Measurements from ENCODE around the gene ANKH. TPM values are rescaled to one million over a fixed set of nuclear protein-coding genes. Genes with fewer than 3 reads are reported as not detected.

Gene ANKH
- total and polyA plus RNA-seq, 2 of the 13 experiments (the other 11 are each of a cell fraction or from before 2014, with no cell fraction given): 25.0 to 36.0 TPM

- TF ChIP-seq SOX5 (CRISPR knock-in tag; IDR thresholded peaks at IDR 0.05; ENCODE audit: borderline replicate concordance): peak; percentile 28; the same call in 1 of the 2 replicates
- TF ChIP-seq LRRFIP1 (CRISPR knock-in tag; conservative IDR thresholded peaks at IDR 0.05): no peak
- TF ChIP-seq ETS1 (CRISPR knock-in tag; IDR thresholded peaks at IDR 0.05): no peak; the same call in 1 of the 2 replicates
- no peak for TF ChIP-seq ARHGAP35 (CRISPR knock-in tag; IDR thresholded peaks at IDR 0.05; ENCODE audit: borderline replicate concordance)
- TF ChIP-seq NR2F2 (IDR thresholded peaks at IDR 0.05; ENCODE audit: borderline replicate concordance, low read depth): peak; percentile 24; the same call in 1 of the 2 replicates
- peak; percentile 94 for TF ChIP-seq ZFY (CRISPR knock-in tag; IDR thresholded peaks at IDR 0.05)
- peak; percentile 73; the same call in 1 of the 2 replicates for TF ChIP-seq ZNF580 (CRISPR knock-in tag; IDR thresholded peaks at IDR 0.05; ENCODE audit: borderline replicate concordance, low read depth)
- TF ChIP-seq NR2F1 (CRISPR knock-in tag; IDR thresholded peaks at IDR 0.05): peak; percentile 70 to 87; a peak in 3 of 4 replicates
- TF ChIP-seq SIX1 (CRISPR knock-in tag; IDR thresholded peaks at IDR 0.05; ENCODE audit: borderline replicate concordance): no peak
- peak; percentile 73; the same call in 1 of the 2 replicates for TF ChIP-seq IRX3 (CRISPR knock-in tag; IDR thresholded peaks at IDR 0.05; ENCODE audit: borderline replicate concordance, low read depth)
- TF ChIP-seq ZNF292 (CRISPR knock-in tag; IDR thresholded peaks at IDR 0.05; ENCODE audit: borderline replicate concordance, low read depth): peak; percentile 88
- peak; percentile 72; the same call in 1 of the 2 replicates for TF ChIP-seq GATA4 (IDR thresholded peaks at IDR 0.05; ENCODE audit: borderline replicate concordance, low read depth)
- 0 out of 2 replicates have a peak, but pooled peaks have one; percentile 36 for TF ChIP-seq RXRB (CRISPR knock-in tag; IDR thresholded peaks at IDR 0.05; ENCODE audit: borderline replicate concordance)
- TF ChIP-seq CBX2 (IDR thresholded peaks at IDR 0.05; ENCODE audit: low read depth, low read length): no peak
- TF ChIP-seq CBX2 (CRISPR knock-in tag; IDR thresholded peaks at IDR 0.05; ENCODE audit: low read depth): no peak
- 0 out of 2 replicates have a peak, but pooled peaks have one; percentile 69 for TF ChIP-seq ZSCAN22 (CRISPR knock-in tag; IDR thresholded peaks at IDR 0.05)
- no peak for TF ChIP-seq SMARCC2 (IDR thresholded peaks at IDR 0.05)
- TF ChIP-seq ZNF101 (CRISPR knock-in tag; IDR thresholded peaks at IDR 0.05; ENCODE audit: borderline replicate concordance, low read depth): no peak; the same call in 1 of the 2 replicates
- peak; percentile 80 for TF ChIP-seq GFI1 (CRISPR knock-in tag; IDR thresholded peaks at IDR 0.05; ENCODE audit: borderline replicate concordance)
- TF ChIP-seq STAG1 (CRISPR knock-in tag; IDR thresholded peaks at IDR 0.05): peak; percentile 5; the same call in 1 of the 2 replicates
- no peak for TF ChIP-seq ZNF12 (CRISPR knock-in tag; IDR thresholded peaks at IDR 0.05)
- TF ChIP-seq TGIF2 (CRISPR knock-in tag; IDR thresholded peaks at IDR 0.05): peak; percentile 88
- TF ChIP-seq U2AF2 (IDR thresholded peaks at IDR 0.05; ENCODE audit: low read depth, low read length): no peak
These were observed 207.1 kb downstream of the ANKH start, which contains the start of gene OTULIN (continued) for GRCh38 chr5:14664270-14665100.
